Thyroid gland (tissue), 4 donors: Measurements from ENCODE around the gene GEMIN4.
"Not testable (repeated sequence)": the region's sequence is repeated elsewhere in the genome, so short reads cannot be mapped to it uniquely, and the experiment has no call there.

Experiments
- CTCF ChIP-seq, 6 experiments: fragments of 200-600 bp in 3 of 6; fragments of 450-650 bp in 3 of 6; sonication (generic) in 3 of 6; IDR thresholded peaks; one replicate each; pipeline ENCODE4 v1.5.1; 2016 to 2019; ENCODE audit warnings: antibody characterized with exemption in 6 of 6, mild to moderate bottlenecking in 2 of 6, inconsistent platforms in 1 of 6, moderate library complexity in 1 of 6
- POLR2A ChIP-seq, 2 donors: fragments of 450-650 bp; IDR thresholded peaks; one replicate each; pipeline ENCODE4 v1.6.1; 2017; ENCODE audit warnings: antibody characterized with exemption in 2 of 2, mild to moderate bottlenecking in 2 of 2, moderate library complexity in 1 of 2

DNA sequence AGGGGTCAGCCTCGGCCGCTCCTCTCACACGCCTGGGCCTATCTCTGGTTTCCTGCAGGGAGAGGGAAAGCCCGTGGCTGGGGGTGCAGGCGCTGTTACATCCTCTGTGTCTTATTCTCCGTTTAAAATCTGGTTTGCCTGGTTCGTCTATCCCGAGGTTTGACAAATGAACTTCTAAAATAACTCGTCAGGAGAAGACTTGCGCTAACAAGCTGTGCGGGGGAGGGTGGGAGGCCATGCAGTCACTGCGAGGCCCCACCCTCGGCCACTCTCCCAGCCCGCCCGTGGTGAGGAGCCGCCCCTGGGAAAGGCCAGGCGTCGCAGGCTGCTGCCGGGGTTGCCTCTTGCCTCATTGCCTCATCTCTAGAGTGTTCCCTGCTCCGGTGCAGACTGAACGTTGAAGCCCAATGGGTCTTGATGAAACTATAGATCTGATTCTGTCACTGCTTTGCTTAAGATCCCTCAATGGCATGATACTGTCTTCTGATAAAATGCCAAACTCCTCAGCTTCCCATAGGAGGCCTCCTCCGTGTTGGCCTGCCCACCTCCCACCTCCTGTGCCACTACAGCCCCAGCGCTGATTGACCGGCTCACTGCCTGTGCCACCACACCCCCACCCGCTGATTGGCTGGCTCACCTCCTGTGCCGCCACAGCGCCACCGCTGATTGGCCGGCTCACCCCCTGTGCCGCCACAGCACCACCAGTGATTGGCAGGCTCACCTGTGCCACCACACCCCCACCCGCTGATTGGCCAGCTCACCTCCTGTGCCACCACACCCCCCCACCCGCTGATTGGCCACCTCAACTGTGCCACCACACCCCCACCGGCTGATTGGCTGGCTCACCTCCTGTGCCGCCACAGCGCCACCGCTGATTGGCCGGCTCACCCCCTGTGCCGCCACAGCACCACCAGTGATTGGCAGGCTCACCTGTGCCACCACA is 38.1 kb upstream of the GEMIN4 start:
- not testable (repeated sequence) for TF ChIP-seq POLR2A, CTCF (IDR thresholded peaks at IDR 0.05)
